Activated naive CD8-positive, alpha-beta T cell treated with anti-CD3 and anti-CD28 coated beads, Interleukin-2, amount 50 U/mL, for 24 hours (primary cell): ENCODE results near the gene C13orf46.
"Not testable (repeated sequence)": the region's sequence is repeated elsewhere in the genome, so short reads cannot be mapped to it uniquely, and the experiment has no call there.

Experiments
- ATAC-seq: fragments of 150-1000 bp; cut with Tn5 transposase; one replicate; pipeline ENCODE4 v1.10.0; 2021
- DNase-seq: peaks from one replicate; pipeline ENCODE4 v3.0.0; 2021
- H3K27ac Mint-ChIP-seq: one replicate; pipeline ENCODE4 v1.8.0; 2021; ENCODE audit warnings: mild to moderate bottlenecking, mixed read lengths
- H3K27me3 Mint-ChIP-seq: one replicate; pipeline ENCODE4 v1.8.0; 2021; ENCODE audit warnings: mixed read lengths
- H3K36me3 Mint-ChIP-seq: one replicate; pipeline ENCODE4 v1.8.0; 2021; ENCODE audit warnings: low read depth, mixed read lengths
- H3K4me1 Mint-ChIP-seq: one replicate; pipeline ENCODE4 v1.8.0; 2021; ENCODE audit warnings: mixed read lengths
- H3K4me3 Mint-ChIP-seq: one replicate; pipeline ENCODE4 v1.8.0; 2021; ENCODE audit warnings: mild to moderate bottlenecking, moderate library complexity, mixed read lengths
- H3K9me3 Mint-ChIP-seq: one replicate; pipeline ENCODE4 v1.8.0; 2021; ENCODE audit warnings: mixed read lengths

The C13orf46 gene

DNA sequence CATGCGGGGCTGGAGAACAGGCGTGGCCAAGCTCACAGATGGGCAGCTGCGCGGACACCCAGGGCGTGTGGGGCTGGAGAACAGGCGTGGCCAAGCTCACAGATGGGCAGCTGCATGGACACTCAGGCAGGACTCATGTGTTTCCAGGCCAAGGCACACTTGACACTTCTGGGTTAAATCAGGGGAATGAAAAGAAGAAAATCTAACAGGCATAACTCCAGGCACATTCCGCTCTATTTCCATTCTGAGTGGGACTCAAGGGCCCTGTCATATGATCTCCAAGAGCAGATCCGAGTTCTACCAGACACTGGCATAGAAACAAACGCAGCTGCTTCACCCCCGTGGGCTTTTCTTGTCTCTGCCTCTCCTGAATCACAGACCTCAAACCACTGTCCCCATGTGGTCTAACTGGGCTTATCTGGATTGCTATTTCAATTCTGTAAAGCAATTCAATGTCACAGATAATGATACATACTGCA is 17.4 kb upstream of the C13orf46 start:
- H3K27ac Mint-ChIP-seq: no peak overlapping the region
- H3K27me3 Mint-ChIP-seq: no peaks in the 10 kb centered on the region
- no peaks in the 10 kb centered on the region for H3K9me3 Mint-ChIP-seq
- peaks cover 32% of the 10 kb centered on the region for H3K36me3 Mint-ChIP-seq
- H3K4me1 Mint-ChIP-seq: peaks cover 6% of the 10 kb centered on the region
- no peak overlapping the region for H3K4me3 Mint-ChIP-seq
- ATAC-seq (no peak), DNase-seq (no peak)

DNA sequence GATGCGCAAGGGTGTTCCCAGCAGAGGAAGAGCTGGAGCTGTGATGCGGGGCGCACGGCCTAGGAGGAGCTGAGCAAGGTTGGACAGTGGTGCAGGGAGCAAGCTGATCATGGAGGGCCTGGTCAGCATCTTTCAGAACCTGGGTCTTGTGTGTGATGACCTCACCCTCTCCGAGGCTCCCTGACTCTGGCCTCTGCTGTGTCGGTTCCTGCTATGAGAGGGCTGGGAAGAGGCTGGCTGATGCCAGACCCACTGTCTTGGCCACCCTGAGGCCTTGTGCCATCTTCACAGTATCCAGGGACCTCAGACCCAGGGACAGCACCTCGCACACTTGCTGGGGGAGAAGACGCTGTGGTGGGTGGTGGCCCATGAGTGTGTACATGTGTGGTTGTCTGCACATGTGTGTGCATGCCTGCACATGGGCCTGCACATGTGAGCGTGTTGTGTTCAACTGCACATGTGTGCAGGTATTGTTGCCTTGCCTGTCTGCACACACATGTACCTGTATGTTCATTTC is 16.5 kb upstream of the C13orf46 start:
- DNase-seq (no peak), ATAC-seq (no peak)
- Mint-ChIP-seq H3K27me3 (no peaks in the 10 kb centered on the region), H3K9me3 (no peaks in the 10 kb centered on the region), H3K4me1 (peaks cover 6% of the 10 kb centered on the region), H3K4me3 (no peak overlapping the region), H3K36me3 (peaks cover 32% of the 10 kb centered on the region), H3K27ac (peak overlapping the region; percentile 69)

DNA sequence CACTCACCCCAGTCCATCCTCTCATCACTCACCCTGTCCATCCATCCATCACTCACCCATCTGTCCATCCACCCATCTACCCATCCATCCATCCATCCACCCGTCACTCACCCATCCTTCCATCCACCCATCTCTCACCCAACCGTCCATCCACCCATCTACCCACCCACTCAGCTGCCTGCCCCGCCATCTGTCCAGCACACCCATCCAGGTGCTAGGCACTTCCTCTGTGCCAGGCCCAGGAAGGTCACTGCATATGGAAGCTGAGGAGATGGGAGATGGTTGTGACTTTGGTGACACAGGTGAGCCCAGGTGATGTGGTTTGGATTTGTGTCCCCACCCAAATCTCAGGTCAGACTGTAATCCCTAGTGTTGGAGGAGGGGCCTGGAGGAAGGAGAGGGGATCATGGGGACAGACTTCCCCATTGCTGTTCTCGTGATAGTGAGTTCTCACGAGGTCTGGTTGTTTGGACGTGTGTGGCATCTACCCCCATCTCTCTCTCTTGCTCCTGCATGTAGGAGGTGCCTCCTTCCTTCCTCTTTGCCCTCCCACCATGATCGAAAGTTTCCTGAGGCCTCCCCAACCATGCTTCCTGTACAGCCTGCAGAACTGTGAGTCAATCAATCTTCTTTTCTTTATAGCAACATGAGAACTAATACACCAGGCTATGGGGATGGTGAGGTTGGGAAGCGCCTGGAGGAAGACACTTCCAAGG is 15.9 kb upstream of the C13orf46 start:
- H3K27me3 Mint-ChIP-seq: no peaks in the 10 kb centered on the region
- H3K36me3 Mint-ChIP-seq: peaks cover 32% of the 10 kb centered on the region
- no peak for ATAC-seq
- no peak overlapping the region for H3K4me3 Mint-ChIP-seq
- peaks cover 6% of the 10 kb centered on the region for H3K4me1 Mint-ChIP-seq
- DNase-seq: no peak
- peak overlapping the region; percentile 69 for H3K27ac Mint-ChIP-seq
- no peaks in the 10 kb centered on the region for H3K9me3 Mint-ChIP-seq

DNA sequence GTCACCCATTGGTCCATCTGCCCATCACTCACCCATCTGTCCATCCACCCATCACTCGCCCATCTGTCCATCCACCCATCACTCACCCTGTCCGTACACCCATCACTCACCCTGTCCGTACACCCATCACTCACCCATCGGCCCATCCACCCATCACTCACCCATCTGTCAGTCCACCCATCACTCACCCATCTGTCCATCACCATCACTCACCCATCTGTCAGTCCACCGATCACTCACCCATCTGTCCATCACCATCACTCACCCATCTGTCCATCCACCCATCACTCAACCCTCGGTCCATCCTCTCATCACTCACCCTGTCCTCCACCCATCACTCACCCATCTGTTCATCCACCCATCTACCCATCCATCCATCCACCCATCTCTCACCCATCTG is 15.0 kb upstream of the C13orf46 start:
- H3K4me1 Mint-ChIP-seq, H3K4me3 Mint-ChIP-seq, ATAC-seq, H3K9me3 Mint-ChIP-seq, DNase-seq, H3K27me3 Mint-ChIP-seq, H3K27ac Mint-ChIP-seq: not testable (repeated sequence)
- H3K36me3 Mint-ChIP-seq: peaks cover 26% of the 10 kb centered on the region

DNA sequence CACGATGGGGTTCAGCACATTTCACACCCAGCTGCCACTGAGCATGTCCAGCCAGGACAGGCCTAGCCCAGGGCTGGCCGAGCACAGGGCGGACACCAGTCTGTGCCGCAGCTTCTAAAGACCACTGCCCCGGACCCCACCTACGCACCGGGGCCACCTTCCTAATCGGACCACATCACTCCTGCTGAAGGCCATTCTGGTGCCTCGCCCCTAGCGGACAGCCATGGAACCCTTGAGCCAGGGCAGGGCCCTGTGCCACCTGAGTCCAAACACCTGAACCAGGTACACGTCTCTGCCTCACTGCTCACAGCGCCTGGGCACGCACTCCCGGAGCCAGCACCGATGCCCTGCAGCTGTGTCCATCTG is 8.4 kb upstream of the C13orf46 start:
- H3K36me3 Mint-ChIP-seq: peaks cover 15% of the 10 kb centered on the region
- no peaks in the 10 kb centered on the region for H3K4me1 Mint-ChIP-seq
- H3K27me3 Mint-ChIP-seq: no peaks in the 10 kb centered on the region
- DNase-seq (no peak), ATAC-seq (no peak)
- no peaks in the 10 kb centered on the region for H3K9me3 Mint-ChIP-seq
- no peak overlapping the region for H3K4me3 Mint-ChIP-seq
- no peak overlapping the region for H3K27ac Mint-ChIP-seq

DNA sequence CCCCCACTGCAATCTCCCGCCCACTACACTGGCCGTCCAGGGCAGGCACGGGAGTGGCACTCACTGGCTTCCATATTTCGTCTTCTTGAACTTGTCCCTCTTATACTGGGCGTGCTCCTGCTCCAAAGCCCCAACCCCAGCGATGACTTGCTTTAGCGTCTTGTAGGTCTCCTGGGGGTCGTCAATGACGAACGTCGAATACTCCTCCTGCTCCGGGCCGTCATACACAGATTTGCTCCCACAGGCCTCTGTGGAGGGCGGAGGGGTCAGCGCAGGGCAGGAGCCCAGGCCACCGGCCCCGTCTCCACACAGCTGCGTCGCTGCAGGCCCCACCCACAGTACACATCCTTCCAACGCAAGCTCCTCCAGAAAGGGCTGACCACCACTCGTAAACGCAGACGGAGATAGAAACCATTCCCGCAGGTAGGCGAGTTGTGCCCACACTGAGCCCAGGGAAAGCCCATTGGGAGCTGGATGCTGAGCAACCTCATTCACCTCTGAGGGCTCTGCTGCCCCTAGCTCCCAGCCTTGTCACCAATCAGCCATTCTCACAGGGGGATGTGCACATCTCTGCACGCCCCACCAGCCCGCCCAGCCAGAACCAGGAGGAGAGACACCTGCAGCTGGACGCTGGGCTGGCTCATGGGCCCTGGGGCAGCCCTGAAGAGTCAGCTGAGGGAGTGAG is 7.9 kb upstream of the C13orf46 start:
- Mint-ChIP-seq H3K4me1 (no peaks in the 10 kb centered on the region), H3K27ac (no peak overlapping the region), H3K9me3 (no peaks in the 10 kb centered on the region), H3K27me3 (no peaks in the 10 kb centered on the region), H3K36me3 (peaks cover 17% of the 10 kb centered on the region), H3K4me3 (no peak overlapping the region)
- DNase-seq (no peak), ATAC-seq (no peak)

DNA sequence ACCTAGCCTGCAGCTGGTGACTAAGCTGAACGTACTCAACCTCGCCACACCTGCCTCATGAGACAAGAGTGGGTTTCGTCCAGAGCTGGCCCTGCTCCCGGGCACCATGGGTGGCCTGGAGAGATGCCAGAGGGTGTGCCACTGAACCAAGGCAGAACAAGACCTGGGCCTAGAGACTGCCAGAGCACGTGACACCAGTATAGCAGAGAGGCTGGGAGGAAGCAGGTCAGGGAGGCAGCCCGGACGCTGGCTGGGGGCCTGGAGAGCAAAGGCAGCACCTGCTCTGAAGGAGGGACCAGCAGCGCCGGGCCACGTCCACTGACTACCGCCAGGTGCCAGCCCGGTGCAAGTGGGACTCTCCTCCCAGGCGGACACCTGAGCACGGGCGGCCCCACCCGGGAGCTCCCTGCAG is 7.3 kb upstream of the C13orf46 start:
- H3K4me1 Mint-ChIP-seq: no peaks in the 10 kb centered on the region
- H3K27me3 Mint-ChIP-seq: no peaks in the 10 kb centered on the region
- H3K27ac Mint-ChIP-seq: no peak overlapping the region
- no peak overlapping the region for H3K4me3 Mint-ChIP-seq
- DNase-seq (no peak), ATAC-seq (no peak)
- H3K9me3 Mint-ChIP-seq: no peaks in the 10 kb centered on the region
- H3K36me3 Mint-ChIP-seq: peaks cover 17% of the 10 kb centered on the region

DNA sequence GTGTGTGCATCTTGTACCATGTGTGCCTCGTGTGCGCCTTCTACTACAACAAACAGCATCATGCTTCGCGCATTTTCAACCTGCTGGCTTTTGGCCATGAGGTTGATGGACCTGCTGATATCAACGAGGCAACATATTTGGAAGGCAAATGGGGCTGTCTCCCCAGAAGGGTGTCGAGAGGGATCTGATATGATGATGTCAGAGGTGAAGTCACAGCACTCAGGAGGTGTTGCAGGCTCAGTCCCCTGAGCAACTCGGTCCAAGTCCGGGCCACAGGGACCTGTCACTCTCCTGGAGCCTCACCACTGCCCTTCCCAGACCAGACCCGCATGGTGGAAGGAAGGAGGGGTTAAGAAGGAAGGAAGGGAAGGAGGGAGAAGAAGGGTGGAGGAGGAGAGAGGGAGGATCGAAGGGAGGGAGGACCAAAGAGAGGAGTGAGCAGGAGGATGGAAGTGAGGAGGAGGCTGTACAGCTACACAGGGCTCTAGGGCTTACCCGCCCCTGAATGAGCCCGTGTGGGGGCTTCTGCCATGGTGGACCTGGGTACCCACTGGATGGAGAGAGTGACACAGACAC is 6.7 kb upstream of the C13orf46 start:
- H3K9me3 Mint-ChIP-seq: no peaks in the 10 kb centered on the region
- H3K36me3 Mint-ChIP-seq: peaks cover 17% of the 10 kb centered on the region
- DNase-seq (no peak), ATAC-seq (no peak)
- H3K4me1 Mint-ChIP-seq: no peaks in the 10 kb centered on the region
- H3K4me3 Mint-ChIP-seq: no peak overlapping the region
- no peaks in the 10 kb centered on the region for H3K27me3 Mint-ChIP-seq
- H3K27ac Mint-ChIP-seq: no peak overlapping the region

DNA sequence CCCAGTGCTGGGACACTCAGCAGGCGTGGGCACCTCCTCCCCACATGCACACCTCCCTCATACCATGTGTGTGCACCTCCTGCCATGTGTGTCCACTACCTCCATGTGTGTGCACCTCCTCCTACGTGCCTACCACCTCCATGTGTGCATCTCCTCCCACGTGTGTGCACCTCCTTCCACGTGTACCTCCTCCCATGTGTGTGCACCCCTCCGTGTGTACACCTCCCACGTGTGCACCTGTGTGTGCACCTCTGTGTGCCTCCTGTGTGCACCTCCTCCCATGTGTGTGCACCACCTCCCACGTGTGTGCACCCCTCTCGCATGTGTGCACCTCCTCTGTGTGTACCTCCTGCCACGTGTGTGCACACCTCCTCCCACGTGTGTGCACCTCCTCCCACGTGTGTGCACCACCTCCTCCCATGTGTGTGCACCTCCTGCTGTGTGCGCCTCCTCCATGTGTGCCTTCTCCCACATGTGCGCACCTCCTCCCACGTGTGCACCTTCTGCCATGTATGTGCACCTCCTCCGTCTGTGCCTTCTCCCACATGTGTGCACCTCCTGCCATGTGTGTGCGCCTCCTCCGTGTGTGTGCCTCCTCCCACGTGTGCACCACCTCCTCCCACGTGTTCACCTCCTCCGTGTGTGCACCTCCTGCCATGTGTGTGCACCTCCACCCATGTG is 6.1 kb upstream of the C13orf46 start:
- H3K27ac Mint-ChIP-seq: no peak overlapping the region
- H3K27me3 Mint-ChIP-seq: no peaks in the 10 kb centered on the region
- no peak for ATAC-seq
- no peak for DNase-seq
- H3K4me3 Mint-ChIP-seq: no peak overlapping the region
- H3K9me3 Mint-ChIP-seq: no peaks in the 10 kb centered on the region
- peaks cover 17% of the 10 kb centered on the region for H3K36me3 Mint-ChIP-seq
- H3K4me1 Mint-ChIP-seq: no peaks in the 10 kb centered on the region

DNA sequence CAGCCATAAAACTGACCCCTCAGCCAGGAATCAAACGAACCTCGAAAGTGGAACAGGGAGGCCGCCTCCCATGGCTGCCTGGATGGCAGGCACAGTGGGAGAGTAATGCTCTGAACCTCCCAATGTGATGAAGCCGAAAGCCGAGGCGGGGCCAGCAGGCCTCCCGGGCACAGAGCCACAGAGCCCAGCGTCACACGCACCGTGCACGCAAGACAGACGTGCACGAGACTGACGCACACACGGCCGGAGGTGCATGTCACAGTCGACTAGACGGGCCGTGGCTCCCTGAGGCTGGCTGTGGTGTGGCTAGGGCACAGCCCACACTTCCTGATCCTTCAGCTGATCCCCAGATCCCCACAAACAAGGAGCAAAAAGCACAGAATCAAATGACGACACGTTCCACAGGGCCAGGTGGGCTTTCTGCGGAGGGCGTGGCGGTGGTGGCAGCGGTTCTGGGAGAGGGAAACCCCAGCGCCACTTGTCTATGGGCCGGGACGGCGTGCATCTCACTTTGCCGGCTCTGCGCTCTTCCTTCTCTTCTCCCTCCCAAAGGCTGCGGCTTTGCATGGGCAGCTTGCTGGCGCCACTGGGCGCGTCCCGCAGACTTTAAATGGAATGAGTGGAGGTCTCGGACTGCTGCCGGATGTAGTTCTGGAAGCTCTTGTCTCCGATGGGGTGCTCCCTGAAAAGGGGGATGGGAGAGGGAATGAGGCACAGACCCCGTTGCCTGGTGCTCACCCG is 5.0 kb upstream of the C13orf46 start:
- ATAC-seq: no peak
- H3K27me3 Mint-ChIP-seq: no peaks in the 10 kb centered on the region
- H3K27ac Mint-ChIP-seq: no peak overlapping the region
- H3K9me3 Mint-ChIP-seq: no peaks in the 10 kb centered on the region
- no peak for DNase-seq
- no peaks in the 10 kb centered on the region for H3K4me1 Mint-ChIP-seq
- no peak overlapping the region for H3K4me3 Mint-ChIP-seq
- peaks cover 17% of the 10 kb centered on the region for H3K36me3 Mint-ChIP-seq

DNA sequence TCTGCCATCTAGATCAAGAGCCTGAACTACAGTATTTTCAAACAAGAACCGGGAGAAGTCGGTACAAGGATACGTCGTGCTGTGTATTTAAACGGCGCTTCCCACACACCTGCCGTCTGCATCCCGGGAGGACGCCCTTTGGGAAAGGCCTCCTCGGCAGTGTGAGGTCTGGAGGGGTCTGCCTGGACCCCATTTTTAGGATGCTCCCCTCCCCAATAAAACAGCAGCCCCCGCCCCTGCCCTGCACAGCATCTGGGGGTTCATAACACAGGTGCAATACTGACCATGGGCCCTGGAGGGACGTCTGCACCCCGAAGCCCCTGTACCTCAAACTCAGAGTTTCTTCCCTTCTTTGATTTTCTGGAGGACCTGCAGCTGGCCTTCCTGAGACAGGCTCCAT is 4.1 kb upstream of the C13orf46 start:
- Mint-ChIP-seq H3K9me3 (no peaks in the 10 kb centered on the region), H3K36me3 (peaks cover 17% of the 10 kb centered on the region), H3K27me3 (no peaks in the 10 kb centered on the region), H3K4me3 (no peak overlapping the region), H3K27ac (no peak overlapping the region), H3K4me1 (no peaks in the 10 kb centered on the region)
- ATAC-seq: no peak
- no peak for DNase-seq

DNA sequence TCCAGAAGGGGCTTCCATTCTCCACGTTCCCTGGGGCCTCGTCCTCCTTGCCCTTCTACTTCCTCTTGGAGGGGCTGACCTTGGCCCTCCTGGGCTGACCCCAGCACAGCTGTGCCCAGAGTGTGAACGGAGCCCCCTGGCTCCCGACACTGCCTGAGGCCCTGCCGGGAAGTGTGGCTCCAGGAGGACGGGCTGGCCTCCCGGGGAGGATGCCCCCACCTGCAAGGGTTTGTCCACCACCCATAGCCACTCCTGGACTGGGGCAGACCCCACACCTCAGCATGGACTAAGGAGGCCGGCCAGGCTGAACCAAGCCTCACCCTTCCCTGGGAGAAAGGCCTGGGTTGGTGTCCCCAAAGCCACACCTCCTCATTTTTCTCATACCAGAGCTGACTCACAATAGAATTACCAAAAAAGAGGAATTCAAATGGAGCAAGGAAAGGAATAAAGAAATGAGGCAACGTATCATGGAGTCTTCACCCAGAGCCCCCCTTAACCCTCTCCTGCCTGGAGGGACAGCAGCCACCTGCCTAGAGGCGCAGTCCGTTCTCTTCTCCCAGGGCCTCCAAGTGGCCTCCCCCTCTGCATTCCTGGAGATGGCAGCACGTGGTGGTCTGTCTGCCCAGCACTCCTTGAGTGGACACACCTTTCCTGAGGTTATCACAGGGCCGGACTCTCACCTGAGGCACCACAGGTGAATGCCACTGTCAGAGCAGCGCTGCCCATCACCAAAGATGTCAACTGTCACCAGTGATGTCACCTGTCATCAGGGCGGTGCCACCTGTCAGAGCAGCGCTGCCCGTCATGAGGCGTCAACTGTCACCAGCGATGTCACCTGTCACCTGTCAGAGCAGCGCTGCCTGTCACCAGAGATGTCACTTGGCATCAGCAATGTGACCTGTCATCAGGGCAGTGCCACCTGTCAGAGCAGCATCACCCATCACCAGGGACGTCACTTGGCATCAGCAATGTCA is 3.1 kb upstream of the C13orf46 start:
- ATAC-seq (no peak), DNase-seq (no peak)
- H3K27me3 Mint-ChIP-seq: no peaks in the 10 kb centered on the region
- no peak overlapping the region for H3K27ac Mint-ChIP-seq
- H3K4me1 Mint-ChIP-seq: no peaks in the 10 kb centered on the region
- H3K36me3 Mint-ChIP-seq: peaks cover 17% of the 10 kb centered on the region
- H3K4me3 Mint-ChIP-seq: no peak overlapping the region
- no peaks in the 10 kb centered on the region for H3K9me3 Mint-ChIP-seq

DNA sequence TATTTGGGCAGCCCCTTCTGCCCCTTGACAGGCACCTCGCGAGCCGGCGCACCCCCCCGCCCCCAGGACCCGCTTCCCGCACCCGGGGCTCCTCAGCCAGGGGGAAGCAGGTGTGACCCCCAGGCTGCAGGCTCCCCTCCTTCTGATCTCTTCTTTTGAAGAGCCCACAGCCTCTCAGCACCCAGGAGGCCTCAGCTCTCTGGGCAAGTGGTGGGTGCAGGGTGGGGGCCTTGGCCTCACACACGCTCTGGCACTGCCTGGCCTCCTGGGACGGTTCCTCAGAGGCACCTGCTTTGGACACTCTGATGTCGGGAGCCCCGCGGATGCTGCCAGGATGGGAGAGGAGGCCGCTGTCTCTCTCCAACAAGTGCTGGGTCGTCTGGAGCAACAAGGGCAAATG is 1.5 kb upstream of the C13orf46 start:
- no peak for DNase-seq
- no peak overlapping the region for H3K4me3 Mint-ChIP-seq
- no peaks in the 10 kb centered on the region for H3K9me3 Mint-ChIP-seq
- no peaks in the 10 kb centered on the region for H3K4me1 Mint-ChIP-seq
- no peaks in the 10 kb centered on the region for H3K27me3 Mint-ChIP-seq
- no peak for ATAC-seq
- peaks cover 8% of the 10 kb centered on the region for H3K36me3 Mint-ChIP-seq
- H3K27ac Mint-ChIP-seq: no peak overlapping the region
